GM21381 (cell line): Measurements from ENCODE around the gene CGNL1.

Experiments used
- ATAC-seq: cut with Tn5 transposase; IDR thresholded peaks from one replicate; pipeline ENCODE4 v1.9.1; 2021; ENCODE audit warnings: mild to moderate bottlenecking, moderate library complexity; ENCODE audit not compliant: unreplicated experiment

The CGNL1 gene

GRCh38 chr15:57446393-57446792 lies 70.1 kb downstream of the CGNL1 start:
- ATAC-seq, result no peak

DNA sequence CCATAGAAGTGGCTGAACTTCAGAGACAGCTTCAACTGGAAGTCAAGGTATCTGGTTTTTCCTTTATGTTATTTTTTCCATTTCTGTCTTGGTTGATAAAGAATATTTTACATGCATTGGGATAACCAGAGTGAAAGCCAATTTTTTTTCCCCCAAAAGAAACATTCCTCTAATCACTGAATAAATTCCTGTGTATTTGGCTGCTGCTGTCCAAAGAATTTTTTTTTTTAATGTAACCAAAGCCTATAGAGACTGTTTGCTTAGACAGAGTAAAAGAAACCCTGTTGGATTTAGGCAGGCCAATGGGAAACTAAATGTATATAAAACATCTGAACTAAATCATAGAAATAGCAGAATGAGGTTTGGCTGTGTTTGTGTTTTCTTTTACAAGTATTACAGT lies 75.2 kb downstream of the CGNL1 start:
- no peak for ATAC-seq

DNA sequence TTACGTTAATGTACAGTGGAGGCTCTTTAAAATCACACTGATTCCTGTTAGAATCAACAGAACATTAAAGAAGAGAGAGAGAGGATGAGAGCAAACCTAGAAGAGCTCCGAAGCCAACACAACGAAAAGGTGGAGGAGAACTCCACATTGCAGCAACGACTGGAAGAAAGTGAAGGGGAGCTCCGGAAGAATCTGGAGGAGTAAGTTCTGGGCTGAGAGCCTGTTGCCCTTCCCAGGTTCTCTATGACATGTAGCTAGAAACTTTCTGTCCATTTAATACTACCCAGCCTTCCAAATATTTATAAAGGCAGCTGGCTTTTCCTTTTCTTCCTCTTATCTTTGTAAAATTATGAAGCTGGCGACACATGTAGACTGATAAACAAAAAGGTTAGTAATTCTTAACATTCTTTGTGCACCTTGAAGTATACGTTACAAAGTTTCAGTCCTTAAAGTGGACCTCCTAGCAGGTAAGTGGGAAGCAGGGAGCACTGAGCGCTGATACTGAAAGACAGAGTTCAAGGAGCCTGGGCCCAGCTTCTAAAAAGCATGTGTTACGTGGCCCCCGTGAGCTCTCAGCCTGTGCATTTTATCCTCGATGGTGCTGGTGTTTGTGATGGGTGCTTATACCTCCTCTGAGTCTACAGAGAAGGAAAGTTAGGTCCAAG lies 75.9 kb downstream of the CGNL1 start:
- no peak for ATAC-seq

DNA sequence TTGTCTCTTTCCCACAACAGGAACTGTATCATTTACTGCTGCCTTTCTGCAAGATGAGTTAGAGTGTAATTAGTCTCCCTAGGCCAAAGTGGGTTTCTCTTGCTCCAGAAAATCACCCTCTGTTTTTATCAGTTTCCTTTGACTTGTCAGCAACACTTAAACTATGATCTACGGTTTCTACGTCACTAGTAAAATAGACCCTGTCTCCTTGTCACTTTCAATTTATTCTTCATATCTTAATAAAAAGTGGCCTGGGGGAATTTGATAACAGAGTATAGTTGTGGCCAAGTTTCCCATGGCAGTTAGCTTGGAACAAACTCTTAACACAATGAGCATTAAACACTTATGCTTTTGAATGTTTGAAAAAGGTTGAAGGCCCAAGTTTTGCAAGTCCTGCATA lies 79.6 kb downstream of the CGNL1 start:
- no peak for ATAC-seq

DNA sequence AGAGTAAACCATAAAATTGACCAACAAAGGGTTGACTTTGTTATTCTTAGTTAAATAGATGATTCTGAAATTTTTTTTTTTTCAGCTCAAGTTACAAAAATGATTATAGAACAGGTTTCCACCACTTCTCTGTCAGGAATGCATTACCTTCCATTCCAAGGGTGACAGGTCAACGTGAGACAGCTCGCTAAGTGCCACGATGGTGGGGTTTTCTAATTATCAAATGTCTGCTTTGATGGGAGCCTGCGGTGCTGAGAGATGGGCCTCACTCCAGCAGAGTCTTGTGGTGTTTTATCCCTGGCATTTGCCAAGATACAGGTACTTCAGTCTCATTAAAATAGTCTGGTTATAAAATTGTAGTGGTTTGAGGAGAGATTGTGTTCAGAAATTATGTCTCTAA lies 80.3 kb downstream of the CGNL1 start:
- ATAC-seq, result no peak

DNA sequence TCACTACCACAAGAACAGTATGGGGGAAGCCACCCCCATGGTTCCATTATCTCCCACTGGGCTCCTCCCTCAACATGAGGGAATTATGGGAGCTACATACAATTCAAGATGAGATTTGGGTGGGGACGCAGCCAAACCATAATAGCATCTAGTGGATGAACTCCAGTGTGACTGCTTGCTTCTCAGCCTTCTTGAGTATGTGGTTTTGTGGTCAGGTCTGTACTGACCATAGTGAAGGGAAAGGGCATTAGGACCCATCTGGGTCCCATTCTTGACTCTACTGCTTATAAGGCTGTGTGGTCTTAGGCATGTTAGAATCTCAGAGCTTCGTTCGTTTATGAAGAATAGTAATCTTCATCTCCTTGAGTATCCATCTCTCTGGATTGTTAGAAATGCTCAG lies 81.4 kb downstream of the CGNL1 start:
- no peak for ATAC-seq

DNA sequence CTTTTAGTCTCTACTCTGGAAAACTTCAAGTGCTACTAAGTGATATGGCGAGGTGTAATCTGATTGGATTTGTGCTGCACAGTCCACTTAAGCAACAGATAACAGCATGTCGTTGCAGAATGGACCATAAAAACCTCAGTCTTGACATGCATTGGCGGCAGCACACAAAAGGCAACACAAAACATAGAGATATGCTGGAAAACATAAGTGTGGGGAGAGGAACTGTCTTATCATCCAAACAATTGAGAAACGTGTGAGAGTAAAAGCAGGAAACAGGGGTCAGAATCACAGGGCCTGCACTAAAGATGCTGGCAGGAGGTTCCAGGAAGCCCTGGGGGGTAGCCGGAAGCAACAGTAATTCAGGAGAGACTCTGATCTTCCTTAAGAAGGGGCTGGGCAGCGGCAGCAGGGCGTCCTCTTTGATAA lies 82.1 kb downstream of the CGNL1 start:
- no peak for ATAC-seq

DNA sequence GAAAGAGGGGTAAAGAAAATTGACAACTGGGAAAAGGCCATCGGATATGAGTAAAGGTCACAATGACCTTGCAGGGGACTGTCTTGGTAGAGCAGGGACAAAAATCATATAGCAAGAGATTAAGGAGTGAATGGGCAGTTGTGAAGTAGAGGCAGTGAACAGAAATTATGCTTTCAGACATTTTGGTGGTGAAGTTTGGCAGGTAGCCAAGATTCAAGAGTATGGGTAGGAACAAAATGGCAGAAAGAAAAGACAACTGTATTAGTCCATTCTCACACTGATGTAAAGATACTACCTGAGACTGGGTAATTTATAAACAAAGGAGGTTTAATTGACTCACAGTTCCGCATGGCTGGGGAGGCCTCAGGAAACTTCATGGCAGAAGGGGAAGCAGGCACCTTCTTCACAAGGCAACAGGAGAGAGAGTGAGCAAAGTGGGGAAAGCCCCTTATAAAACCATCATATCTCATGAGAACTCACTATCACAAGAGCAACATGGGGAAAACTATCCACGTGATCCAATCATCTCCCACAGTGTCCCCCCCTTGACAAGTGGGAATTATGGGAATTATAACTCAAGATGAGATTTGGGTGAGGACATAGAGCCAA lies 84.0 kb downstream of the CGNL1 start:
- no peak for ATAC-seq

DNA sequence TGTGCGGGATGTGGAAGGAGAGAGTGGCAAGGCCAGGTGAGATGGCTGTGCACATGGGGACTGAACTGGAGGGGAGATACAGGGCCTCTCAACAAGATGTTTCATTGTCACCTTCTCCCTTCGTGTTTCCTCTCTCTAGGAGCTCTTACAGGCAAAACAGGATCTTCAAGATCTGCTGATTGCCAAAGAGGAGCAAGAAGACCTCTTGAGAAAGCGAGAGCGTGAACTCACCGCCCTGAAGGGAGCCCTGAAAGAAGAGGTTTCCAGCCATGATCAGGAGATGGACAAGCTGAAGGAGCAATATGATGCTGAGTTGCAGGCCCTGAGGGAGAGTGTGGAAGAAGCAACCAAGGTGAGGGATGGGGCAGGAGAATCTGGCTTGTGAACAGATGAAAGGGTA lies 85.2 kb downstream of the CGNL1 start:
- no peak for ATAC-seq

- ATAC-seq, result no peak
Observed at GRCh38 chr15:57462381-57462780, 86.1 kb downstream of the CGNL1 start.

GRCh38 chr15:57463360-57463759 lies 87.1 kb downstream of the CGNL1 start:
- no peak for ATAC-seq

DNA sequence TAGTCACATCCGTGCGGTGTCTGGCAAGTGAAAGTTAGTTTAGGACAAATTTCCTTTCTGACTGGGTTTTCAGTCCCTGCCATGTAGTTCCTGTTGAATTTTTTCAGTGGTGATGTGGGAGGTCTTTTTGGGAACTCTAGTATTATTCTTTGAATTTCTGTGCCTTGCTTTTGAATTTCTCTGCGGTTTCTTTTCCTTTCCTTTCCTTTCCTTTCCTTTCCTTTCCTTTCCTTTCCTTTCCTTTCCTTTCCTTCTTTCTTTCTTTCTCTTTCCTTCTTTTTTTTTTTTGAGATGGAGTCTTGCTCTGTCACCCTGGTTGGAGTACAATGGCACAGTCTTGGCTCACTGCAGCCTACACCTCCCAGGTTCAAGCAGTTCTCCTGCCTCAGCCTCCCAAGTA lies 88.2 kb downstream of the CGNL1 start:
- no peak for ATAC-seq

DNA sequence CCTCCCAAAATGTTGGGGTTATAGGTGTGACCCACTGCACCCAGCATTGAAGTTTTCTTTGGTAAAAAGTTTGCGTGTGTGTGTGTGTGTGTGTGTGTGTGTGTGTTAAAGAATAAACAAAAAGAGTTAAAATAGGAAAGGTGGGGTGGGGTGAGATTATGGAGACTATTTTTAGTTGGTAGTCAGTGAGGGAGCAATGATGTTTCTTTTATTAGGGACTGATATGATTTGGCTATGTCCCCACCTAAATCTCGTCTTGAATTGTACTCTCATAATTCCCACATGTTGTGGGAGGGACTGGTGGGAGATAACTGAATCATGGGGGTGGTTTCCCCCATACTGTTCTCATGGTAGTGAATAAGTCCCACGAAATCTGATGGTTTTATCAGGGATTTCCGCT lies 92.2 kb downstream of the CGNL1 start:
- no peak for ATAC-seq

DNA sequence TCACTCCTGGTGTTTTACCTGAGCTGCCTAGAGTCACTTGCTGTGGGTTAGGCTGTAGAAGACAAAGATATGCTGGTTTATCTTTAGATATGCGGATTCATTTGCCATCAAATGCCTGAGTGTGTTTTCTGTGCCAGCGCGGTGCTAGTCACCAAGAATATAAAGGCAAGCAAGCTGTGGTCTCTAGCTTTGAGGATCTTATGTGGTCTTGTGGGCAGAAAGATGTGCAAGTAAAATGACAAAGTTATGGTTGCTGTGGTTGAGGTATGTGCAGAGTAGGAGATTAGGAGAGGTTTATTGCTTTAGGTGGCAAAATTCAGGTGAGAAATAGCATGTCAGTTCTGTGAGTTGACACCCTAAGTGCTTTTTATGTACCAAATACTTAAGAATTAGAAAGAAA lies 94.2 kb downstream of the CGNL1 start:
- no peak for ATAC-seq

DNA sequence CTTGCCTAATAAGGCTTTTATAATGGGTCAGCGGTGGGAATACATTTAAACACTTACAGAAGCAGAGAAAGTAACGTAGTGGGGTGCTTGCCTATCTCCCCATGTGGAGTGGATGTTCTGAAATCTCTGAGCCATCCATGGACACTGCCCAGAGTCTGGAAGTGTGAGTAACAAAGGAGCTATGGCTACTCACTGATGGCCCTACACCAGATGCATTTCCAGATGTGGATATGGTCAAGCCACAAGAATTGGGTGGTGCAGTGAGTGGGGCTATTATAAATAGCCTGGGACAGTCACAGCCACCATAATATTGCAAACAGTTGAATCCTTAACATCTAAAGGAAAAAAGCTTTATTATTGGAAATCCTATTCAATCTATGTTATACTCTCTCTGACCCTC lies 96.6 kb downstream of the CGNL1 start:
- no peak for ATAC-seq

DNA sequence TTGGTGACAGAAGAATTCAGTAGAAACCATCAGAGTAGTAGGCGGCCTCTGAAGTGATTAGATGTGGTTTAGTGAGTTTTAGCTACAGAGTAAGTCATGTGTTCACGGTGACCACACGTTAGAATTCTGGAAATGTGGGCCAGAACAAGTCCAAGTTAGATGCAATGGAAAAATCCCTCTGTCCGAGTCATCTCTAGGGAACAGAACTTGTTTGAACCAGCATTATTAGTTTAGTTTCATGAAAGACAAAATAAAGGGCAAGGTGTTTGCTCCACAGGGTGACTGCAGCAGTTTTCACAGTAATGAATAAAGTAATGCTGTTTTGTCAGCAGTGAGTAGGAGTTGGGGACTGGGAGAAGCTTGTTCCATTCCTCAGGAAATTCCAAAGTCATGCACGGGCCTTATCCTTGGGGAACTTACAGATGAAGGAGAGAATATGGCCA lies 100.2 kb downstream of the CGNL1 start:
- no peak for ATAC-seq

- ATAC-seq, result no peak
Observed at GRCh38 chr15:57477736-57478522, 101.6 kb downstream of the CGNL1 start.

DNA sequence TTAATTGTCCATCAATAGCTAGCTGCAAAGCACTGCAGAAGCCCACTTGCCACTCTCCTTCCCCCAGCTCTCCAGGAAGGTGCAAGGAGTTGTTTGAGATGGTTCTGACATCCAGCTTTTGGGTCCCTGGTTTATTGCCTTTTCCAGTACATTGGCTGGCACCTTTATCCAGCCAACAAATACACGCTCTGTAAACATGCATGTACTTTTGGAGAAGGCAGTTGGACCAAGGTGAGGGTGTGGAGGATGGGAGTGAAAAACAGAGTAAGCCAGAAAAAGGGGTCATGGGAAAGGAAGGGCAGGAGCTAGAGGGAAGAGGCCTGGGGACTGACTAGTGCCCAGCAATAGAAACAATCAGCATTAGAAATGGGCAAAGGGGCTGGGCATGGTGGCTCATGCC lies 102.7 kb downstream of the CGNL1 start:
- no peak for ATAC-seq

GRCh38 chr15:57481038-57481705 lies 104.9 kb downstream of the CGNL1 start:
- ATAC-seq, result no peak

- ATAC-seq, result no peak
Observed at GRCh38 chr15:57485869-57486268, 109.6 kb downstream of the CGNL1 start.

DNA sequence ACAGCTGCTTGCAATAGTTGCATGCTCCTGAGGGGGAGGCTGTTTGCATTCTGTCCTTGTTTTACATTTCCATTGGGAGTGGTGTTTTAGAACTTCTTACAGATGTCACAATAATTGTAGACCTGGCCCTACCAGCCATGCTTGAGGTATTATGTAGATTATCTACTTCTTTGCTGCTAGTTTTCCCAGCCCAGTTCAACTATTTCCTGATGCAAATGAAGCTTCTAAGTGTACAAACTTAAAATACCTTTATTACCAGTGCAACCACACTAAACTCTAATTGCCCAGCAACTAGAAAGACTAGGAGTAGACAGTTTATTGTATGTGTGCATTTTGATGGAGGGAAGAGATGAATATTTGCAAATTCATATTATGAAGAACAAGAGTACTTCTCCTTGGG lies 110.5 kb downstream of the CGNL1 start:
- no peak for ATAC-seq

GRCh38 chr15:57489122-57489521 lies 112.8 kb downstream of the CGNL1 start:
- no peak for ATAC-seq
